Stimulated activated CD4-positive, alpha-beta T cell treated with anti-CD3 and anti-CD28 coated beads, TNF-alpha, amount 100 ng/mL, for 48 hours (primary cell): ENCODE data around the gene XYLB.

Experiments used
- DNase-seq, 3 donors: peaks; one replicate each; pipeline ENCODE4 v3.0.0-alpha.2; 2020; ENCODE audit warnings: low read depth in 3 of 3

The XYLB gene

GRCh38 chr3:38323060-38323459, 23.5 kb upstream of the XYLB start:
- no peak for DNase-seq

- no peak for DNase-seq
Observed at GRCh38 chr3:38325256-38325655, 21.3 kb upstream of the XYLB start.

- no peak for DNase-seq
Observed at GRCh38 chr3:38327335-38328009, 19.1 kb upstream of the XYLB start.

- DNase-seq, result no peak
Observed at GRCh38 chr3:38331257-38332022, 15.1 kb upstream of the XYLB start.

- no peak for DNase-seq
Observed at GRCh38 chr3:38332201-38332600, 14.4 kb upstream of the XYLB start.

- DNase-seq, result no peak
Observed at GRCh38 chr3:38334142-38335055, 12.2 kb upstream of the XYLB start.

GRCh38 chr3:38335263-38335662, 11.3 kb upstream of the XYLB start:
- no peak for DNase-seq

GRCh38 chr3:38337703-38338102, 8.9 kb upstream of the XYLB start:
- no peak for DNase-seq

- DNase-seq, result no peak
Observed at GRCh38 chr3:38343797-38344594, 2.6 kb upstream of the XYLB start.

- no peak for DNase-seq
Observed at GRCh38 chr3:38345879-38346586, 552 bp upstream of the XYLB start.

- DNase-seq, result no peak
Observed at GRCh38 chr3:38347421-38348200, 1.0 kb downstream of the XYLB start.

- no peak for DNase-seq
Observed at GRCh38 chr3:38348903-38349302, 2.3 kb downstream of the XYLB start.

GRCh38 chr3:38349684-38350359, 3.2 kb downstream of the XYLB start:
- no peak for DNase-seq

GRCh38 chr3:38353151-38353550, 6.6 kb downstream of the XYLB start:
- no peak for DNase-seq

GRCh38 chr3:38354588-38355330, 8.2 kb downstream of the XYLB start:
- no peak for DNase-seq

- DNase-seq, result no peak
Observed at GRCh38 chr3:38359038-38359437, 12.5 kb downstream of the XYLB start.

GRCh38 chr3:38360345-38360744, 13.8 kb downstream of the XYLB start:
- DNase-seq, result no peak

- no peak for DNase-seq
Observed at GRCh38 chr3:38361496-38361895, 14.9 kb downstream of the XYLB start.

- no peak for DNase-seq
Observed at GRCh38 chr3:38362825-38363224, 16.2 kb downstream of the XYLB start.
